ENCODE data around the gene ARHGAP1. TPM values are rescaled to one million over a fixed set of nuclear protein-coding genes. Genes with fewer than 3 reads are reported as not detected.

ARHGAP1 gene
- total and polyA plus RNA-seq, 2 donors (not counting 3 experiments of a cell fraction or from before 2014, with no cell fraction given) = 30.9 to 58.2 TPM

- TF ChIP-seq POLR2AphosphoS5 (IDR thresholded peaks at IDR 0.05; ENCODE audit: insufficient read depth, low read depth, low read length) (no peak), POLR2A (IDR thresholded peaks at IDR 0.05; ENCODE audit: low read depth, low read length) (no peak), GATA2 (IDR thresholded peaks at IDR 0.05; ENCODE audit: insufficient read depth, insufficient read length, low read depth, low read length) (no peak), CTCF (IDR thresholded peaks at IDR 0.05; ENCODE audit: extremely low read depth in 1 of 2, insufficient read depth in 1 of 2, low read depth in 1 of 2, low read length in 2 of 2) (no peak), EZH2 (IDR thresholded peaks at IDR 0.05; ENCODE audit: borderline replicate concordance, low read depth, low read length, severe bottlenecking) (no peak), FOS (IDR thresholded peaks at IDR 0.05; ENCODE audit: borderline replicate concordance, insufficient read depth, low read length) (no peak), MAX (IDR thresholded peaks at IDR 0.05; ENCODE audit: insufficient read depth, insufficient read length) (no peak), MYC (IDR thresholded peaks at IDR 0.05; ENCODE audit: low read depth, low read length) (no peak), JUN (IDR thresholded peaks at IDR 0.05; ENCODE audit: borderline replicate concordance, insufficient read depth, insufficient read length, low read depth) (no peak)
- Histone ChIP-seq H3K9me3 (replicated peaks; ENCODE audit: control insufficient read depth, insufficient read depth, low read length) (no peaks in the 10 kb centered on the region), H3K27me3 (ENCODE audit: control insufficient read depth in 2 of 2, insufficient read depth in 2 of 2, low read length in 2 of 2) (no peaks in the 10 kb centered on the region), H3K9me1 (replicated peaks; ENCODE audit: control insufficient read depth, extremely low read depth, insufficient read depth, low read length) (no peaks in the 10 kb centered on the region), H3K9ac (replicated peaks; ENCODE audit: extremely low read depth, insufficient read depth, low read length) (no peak overlapping the region), H3K4me2 (ENCODE audit: insufficient read depth, low read length) (no peak overlapping the region), H3K4me3 (replicated peaks in 1 of 3; ENCODE audit: insufficient read depth in 1 of 3, low read depth in 1 of 3, low read length in 3 of 3) (no peak overlapping the region), H3K79me2 (ENCODE audit: control insufficient read depth, insufficient read depth, low read length) (no peaks in the 10 kb centered on the region), H3K36me3 (ENCODE audit: control insufficient read depth in 2 of 2, extremely low read depth in 1 of 2, insufficient read depth in 2 of 2, low read length in 2 of 2) (peaks cover 0 to 44% of the 10 kb centered on the region in 2 experiments), H3K4me1 (ENCODE audit: control insufficient read depth, extremely low read depth, insufficient read depth, low read length) (no peaks in the 10 kb centered on the region), H4K20me1 (replicated peaks; ENCODE audit: control insufficient read depth, extremely low read depth, insufficient read depth, low read length) (no peaks in the 10 kb centered on the region), H3K27ac (ENCODE audit: insufficient read depth, low read depth, low read length) (no peak overlapping the region), H2AFZ (ENCODE audit: low read depth, low read length) (no peak overlapping the region)
- dilution Hi-C loops (cut with MboI; ENCODE audit: extremely low pct_ligation_motif_present, low sequenced_read_pairs) (no loop called here), intact Hi-C loops (cut with micrococcal nuclease) (no loop called here)
- CTCF ChIA-PET = no interaction called here
- DNase-seq (ENCODE audit: low read depth, low spot score) = no peak
- POLR2A ChIA-PET = no interaction called here
- FAIRE-seq = no peak
- BruUV-seq (replicated peaks) = TSS peak; percentile 40
These were observed 23.2 kb downstream of the ARHGAP1 start for GRCh38 chr11:46677169-46677568.
